ENCODE measurements around the gene KCNQ1.

- TF ChIP-seq RCOR1 (IDR thresholded peaks at IDR 0.05; ENCODE audit: low read length) (no peak), CTCF (IDR thresholded peaks at IDR 0.05) (no peak), USF1 (IDR thresholded peaks at IDR 0.05; ENCODE audit: borderline replicate concordance, low read depth) (no peak), USF2 (IDR thresholded peaks at IDR 0.05; ENCODE audit: borderline replicate concordance, low read depth, low read length) (no peak), YY1 (IDR thresholded peaks at IDR 0.05; ENCODE audit: low read depth) (no peak), TAF1 (IDR thresholded peaks at IDR 0.05; ENCODE audit: borderline replicate concordance, low read depth, low read length) (no peak)
Observed at GRCh38 chr11:2828585-2829330, 383.9 kb downstream of the KCNQ1 start.

All from SK-N-SH (cell line).